Epithelial cell of proximal tubule (primary cell): ENCODE measurements around the gene BNIP3. TPM values are rescaled to one million over a fixed set of nuclear protein-coding genes. Genes with fewer than 3 reads are reported as not detected.

ENCODE experiments used
- DNase-seq: peaks from one replicate; pipeline ENCODE4 v3.0.0-alpha.2; 2011; ENCODE audit warnings: low read depth
- H3K4me3 ChIP-seq: 2 replicates; pipeline ENCODE4 v1.5.1; 2011; ENCODE audit warnings: low read depth, mild to moderate bottlenecking, low read length
- total RNA-seq: library from RNA; depleted of rRNA; stranded (reverse); fragments of >200 nt; gene quantifications from 2 replicates; pipeline ENCODE4 v1.2.3, GENCODE V29; 2015
- TF ChIP-seq, protein P1 (sequence below): conservative IDR thresholded peaks from 2 replicates; pipeline ENCODE4 v1.5.1; 2012; ENCODE audit warnings: low read depth, mild to moderate bottlenecking, low read length

Gene BNIP3
- total RNA-seq, 1 donor from 2014 or later = 463 TPM

DNA sequence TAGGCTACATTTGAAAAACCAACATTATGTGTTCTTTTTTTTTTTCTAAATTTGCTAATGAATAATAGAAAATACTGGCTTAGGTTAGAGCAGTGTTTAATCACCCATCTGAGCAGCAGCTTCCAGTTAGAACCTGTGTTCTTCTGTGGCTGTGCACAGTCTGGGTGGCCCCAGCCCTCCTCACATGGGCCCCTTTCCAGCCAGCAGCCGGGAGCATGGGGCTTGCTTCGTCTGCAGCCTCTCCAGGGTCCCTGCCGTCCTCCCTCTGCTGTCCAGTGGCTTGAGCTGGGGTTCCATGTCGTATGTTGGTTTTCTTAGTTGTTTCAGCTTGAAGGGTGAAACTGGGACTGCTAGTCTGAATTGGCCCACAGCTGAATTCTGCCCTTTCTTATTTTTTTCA, 37.3 kb downstream of the BNIP3 start:
- DNase-seq = no peak
- H3K4me3 ChIP-seq = no peak overlapping the region
- TF ChIP-seq, protein P1, sequence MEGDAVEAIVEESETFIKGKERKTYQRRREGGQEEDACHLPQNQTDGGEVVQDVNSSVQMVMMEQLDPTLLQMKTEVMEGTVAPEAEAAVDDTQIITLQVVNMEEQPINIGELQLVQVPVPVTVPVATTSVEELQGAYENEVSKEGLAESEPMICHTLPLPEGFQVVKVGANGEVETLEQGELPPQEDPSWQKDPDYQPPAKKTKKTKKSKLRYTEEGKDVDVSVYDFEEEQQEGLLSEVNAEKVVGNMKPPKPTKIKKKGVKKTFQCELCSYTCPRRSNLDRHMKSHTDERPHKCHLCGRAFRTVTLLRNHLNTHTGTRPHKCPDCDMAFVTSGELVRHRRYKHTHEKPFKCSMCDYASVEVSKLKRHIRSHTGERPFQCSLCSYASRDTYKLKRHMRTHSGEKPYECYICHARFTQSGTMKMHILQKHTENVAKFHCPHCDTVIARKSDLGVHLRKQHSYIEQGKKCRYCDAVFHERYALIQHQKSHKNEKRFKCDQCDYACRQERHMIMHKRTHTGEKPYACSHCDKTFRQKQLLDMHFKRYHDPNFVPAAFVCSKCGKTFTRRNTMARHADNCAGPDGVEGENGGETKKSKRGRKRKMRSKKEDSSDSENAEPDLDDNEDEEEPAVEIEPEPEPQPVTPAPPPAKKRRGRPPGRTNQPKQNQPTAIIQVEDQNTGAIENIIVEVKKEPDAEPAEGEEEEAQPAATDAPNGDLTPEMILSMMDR = no peak

DNA sequence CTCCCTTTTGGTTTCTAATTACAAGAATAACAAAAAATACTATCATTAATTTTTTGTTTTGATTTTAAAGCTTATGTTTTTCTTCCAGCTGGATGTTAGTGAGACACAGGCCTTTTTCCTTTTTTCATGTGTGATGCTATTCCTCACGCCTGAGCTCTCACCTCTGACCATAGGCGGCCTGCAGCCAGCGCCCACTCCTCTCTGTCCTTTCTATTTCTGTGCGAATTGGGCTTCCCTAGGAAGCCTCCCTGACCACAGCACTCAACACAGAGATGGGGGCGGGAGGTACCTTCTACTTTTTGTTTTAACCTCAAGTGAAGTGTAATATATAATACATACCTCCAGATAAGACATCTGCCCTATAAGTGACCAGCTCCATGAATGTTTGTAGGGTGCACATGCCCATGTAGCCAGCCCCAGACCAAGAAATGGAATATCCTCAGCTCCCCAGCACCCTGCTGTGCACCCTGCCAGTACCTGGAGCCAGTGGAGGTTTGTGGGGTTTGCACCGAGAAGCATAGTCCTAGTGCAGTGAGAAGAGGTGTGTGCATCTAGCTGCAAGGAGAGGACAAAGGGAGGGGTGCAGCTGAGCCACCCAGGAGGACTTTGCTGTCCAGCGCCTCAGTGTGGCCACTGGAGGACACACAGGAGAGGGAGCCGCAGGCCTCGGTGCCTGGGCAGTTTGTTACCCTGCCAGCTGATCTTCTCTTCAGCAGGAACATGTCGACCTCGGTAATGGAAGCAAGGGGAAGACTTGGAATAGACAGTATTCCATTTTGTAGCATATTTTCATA, 38.5 kb downstream of the BNIP3 start:
- TF ChIP-seq, protein P1 = peak; percentile 78
- no peak for DNase-seq

DNA sequence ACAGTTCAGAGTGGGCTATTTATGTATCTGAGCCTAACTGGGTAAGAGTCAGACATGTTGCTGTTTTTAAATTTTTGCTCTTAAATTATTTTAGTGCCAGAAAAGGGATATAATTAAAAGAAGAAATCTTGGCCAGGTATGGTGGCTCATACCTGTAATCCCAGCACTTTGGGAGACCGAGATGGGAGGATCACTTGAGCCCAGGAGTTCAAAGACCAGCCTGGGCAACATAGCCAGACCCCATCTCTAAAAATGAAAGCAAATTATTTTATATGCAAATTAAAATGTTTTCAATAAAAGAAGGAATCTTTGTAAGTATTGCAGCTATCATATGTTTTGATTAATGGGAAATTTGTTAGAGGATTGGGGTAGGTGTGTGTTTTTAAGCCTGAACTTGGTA, 39.3 kb downstream of the BNIP3 start:
- TF ChIP-seq, protein P1 = no peak
- H3K4me3 ChIP-seq = no peak overlapping the region
- no peak for DNase-seq

More for the DNA sequence above, 38.5 kb downstream of the BNIP3 start:
- H3K4me3 ChIP-seq = no peak overlapping the region

DNA sequence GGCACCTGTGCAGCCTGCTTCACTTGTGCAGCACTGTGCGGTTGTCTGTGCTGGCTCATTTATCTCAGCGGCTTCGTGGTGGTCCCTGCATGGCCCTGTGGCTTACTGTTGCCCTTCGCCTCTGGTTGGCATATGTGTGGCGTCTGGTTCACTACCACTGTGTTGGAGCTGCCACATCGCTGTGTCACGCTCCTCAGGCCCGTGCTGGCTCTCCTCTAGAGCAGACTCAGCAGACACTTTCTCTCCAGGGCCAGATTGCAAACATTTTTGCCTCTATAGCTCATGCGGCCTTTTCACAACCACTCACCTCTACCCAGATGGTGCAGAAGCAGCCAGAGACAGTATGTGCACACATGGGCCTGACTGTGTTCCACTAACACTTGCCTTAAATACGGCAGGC, 43.0 kb downstream of the BNIP3 start:
- no peak overlapping the region for H3K4me3 ChIP-seq
- DNase-seq = no peak
- TF ChIP-seq, protein P1 = no peak

DNA sequence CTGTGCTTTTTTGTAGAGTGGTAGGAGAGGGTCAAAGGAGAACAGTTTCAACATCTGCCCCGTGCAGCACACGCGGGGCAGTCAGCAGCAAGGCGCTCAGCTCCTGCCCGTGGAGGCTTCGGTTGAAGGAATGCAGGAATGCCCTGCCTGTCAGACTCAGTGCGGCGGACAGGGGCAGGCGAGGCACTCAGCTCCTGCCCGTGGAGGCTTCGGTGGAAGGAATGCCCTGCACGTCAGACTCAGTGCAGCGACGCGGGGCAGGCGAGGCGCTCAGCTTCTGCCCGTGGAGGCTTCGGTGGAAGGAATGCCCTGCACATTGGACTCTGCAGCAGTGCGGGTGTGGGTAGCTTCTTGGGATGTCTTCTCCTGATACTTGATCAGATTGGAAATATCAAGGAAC, 43.9 kb downstream of the BNIP3 start:
- TF ChIP-seq, protein P1 = no peak
- DNase-seq = no peak
- no peak overlapping the region for H3K4me3 ChIP-seq

DNA sequence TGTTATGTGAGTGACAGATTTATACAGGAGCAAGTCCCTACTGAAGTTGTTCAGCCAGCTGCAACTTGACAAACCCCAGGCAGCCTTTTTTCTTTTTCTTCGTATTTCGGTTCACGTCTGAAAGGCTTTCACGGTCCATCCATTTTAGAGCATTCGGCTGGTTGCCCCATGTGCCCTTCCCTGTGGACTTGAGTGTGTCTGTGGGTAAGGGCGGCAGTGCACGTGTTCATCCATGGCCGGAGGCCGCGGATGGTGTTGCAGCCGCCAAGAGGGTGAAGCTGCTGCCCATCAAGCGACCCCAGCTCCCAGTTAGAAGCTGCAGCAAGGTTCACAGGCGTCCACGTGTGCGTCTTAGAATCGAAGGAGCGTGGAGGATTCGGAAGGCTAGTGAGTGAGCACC, 45.0 kb downstream of the BNIP3 start:
- DNase-seq = no peak
- TF ChIP-seq, protein P1 = no peak
- no peak overlapping the region for H3K4me3 ChIP-seq

DNA sequence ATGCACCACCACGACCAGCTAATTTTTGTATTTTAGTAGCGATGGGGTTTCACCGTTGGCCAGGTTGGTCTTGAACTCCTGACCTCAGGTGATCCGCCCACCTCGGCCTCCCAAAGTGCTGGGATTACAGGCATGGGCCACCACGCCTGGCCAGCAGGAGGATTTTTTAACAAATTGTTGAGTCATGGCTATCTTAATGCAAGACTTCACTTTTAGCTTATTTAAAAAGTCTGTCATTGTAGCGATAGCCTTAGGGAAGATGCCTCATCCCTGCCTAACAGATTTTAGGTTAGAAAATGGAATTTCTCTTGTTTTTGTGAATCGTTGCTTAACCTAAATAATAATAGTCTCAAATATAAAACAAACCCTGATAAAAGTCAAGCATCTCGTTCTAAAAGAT, 45.4 kb downstream of the BNIP3 start:
- H3K4me3 ChIP-seq = no peak overlapping the region
- DNase-seq = no peak
- TF ChIP-seq, protein P1 = no peak
